Stimulated activated CD8-positive, alpha-beta memory T cell treated with anti-CD3 and anti-CD28 coated beads, Interleukin-7, amount 100 ng/mL, for 1 hour (primary cell): ENCODE results near the gene CDC14C.

Source experiments
- DNase-seq, 2 donors: peaks; one replicate each; pipeline ENCODE4 v3.0.0-alpha.2; 2020; ENCODE audit warnings: low read depth in 2 of 2

Gene CDC14C

GRCh38 chr7:48976253-48976652 lies 51.9 kb downstream of the CDC14C start:
- DNase-seq = no peak

GRCh38 chr7:48976850-48977249 lies 52.5 kb downstream of the CDC14C start:
- no peak for DNase-seq
